Ectodermal cell (in vitro differentiated cells): ENCODE results near the gene POLN.

ENCODE experiments used
- H3K27ac ChIP-seq: 2 replicates; pipeline ENCODE4 v1.7.0; 2013; ENCODE audit warnings: mild to moderate bottlenecking, low read depth, low read length; ENCODE audit not compliant: insufficient read depth, poor library complexity, severe bottlenecking
- H3K27me3 ChIP-seq: 2 replicates; pipeline ENCODE4 v1.7.0; 2013; ENCODE audit warnings: mild to moderate bottlenecking, low read length; ENCODE audit not compliant: insufficient read depth, control insufficient read depth, poor library complexity, severe bottlenecking
- H3K36me3 ChIP-seq: one replicate; pipeline ENCODE4 v1.7.0; 2013; ENCODE audit warnings: low read length; ENCODE audit not compliant: control insufficient read depth, insufficient read depth
- H3K4me1 ChIP-seq: one replicate; pipeline ENCODE4 v1.7.0; 2013; ENCODE audit warnings: low read length; ENCODE audit not compliant: control insufficient read depth, insufficient read depth
- H3K4me3 ChIP-seq: 2 replicates; pipeline ENCODE4 v1.7.0; 2013; ENCODE audit warnings: low read depth, low read length, control low read depth; ENCODE audit not compliant: insufficient read depth
- H3K9me3 ChIP-seq: 2 replicates; pipeline ENCODE4 v1.7.0; 2013; ENCODE audit warnings: mild to moderate bottlenecking, low read length, moderate library complexity; ENCODE audit not compliant: control insufficient read depth
- WGBS, 2 experiments: methylation state at CpG; one replicate each; pipeline ENCODE4 v1.1.7; 2013; ENCODE audit warnings: missing lambda C conversion rate in 2 of 2; 5-methylcytosine and 5-hydroxymethylcytosine counted together

The POLN gene

DNA sequence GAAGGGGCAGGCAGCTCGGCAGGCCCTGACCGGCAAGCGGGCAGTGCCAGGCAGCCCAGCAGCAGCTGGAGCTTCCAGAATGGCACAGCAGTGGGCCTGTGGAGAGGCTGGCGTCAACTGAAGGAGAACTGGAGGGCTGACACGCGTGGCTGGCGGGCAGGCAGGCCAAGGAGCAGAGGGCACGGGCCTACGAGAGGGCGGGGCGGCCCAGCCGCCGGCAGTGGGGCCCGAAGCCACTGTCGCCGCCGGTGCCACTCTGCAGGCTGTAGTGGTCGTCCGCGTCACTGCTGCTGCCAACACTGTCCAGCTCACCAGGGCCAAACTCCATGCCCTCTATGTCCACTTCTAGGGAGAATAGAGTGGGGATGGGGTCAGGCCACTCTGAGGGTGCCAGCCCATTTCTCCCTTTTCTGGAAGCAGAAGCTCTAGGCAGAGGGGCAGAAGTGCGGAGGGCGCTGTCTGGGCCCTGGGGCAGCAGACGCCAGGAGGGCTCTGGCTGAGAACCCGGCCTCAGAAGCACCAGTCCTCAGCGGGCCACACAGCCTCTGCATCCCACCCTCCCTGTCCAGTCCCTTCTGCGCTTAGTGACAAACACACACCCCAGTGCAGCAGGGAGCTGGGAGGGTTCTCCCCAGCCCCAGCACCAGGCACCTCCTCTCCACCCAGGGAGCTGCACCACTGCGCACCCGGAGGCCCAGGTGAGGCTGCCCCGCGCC lies 8.6 kb upstream of the POLN start:
- Histone ChIP-seq H3K4me3 (no peak overlapping the region), H3K4me1 (no peaks in the 10 kb centered on the region), H3K9me3 (no peaks in the 10 kb centered on the region), H3K27me3 (no peaks in the 10 kb centered on the region), H3K36me3 (peaks cover 5% of the 10 kb centered on the region), H3K27ac (no peak overlapping the region)
- 94 to 95% methylated on average over 30 of the region's 30 CpGs for WGBS, 2 experiments

DNA sequence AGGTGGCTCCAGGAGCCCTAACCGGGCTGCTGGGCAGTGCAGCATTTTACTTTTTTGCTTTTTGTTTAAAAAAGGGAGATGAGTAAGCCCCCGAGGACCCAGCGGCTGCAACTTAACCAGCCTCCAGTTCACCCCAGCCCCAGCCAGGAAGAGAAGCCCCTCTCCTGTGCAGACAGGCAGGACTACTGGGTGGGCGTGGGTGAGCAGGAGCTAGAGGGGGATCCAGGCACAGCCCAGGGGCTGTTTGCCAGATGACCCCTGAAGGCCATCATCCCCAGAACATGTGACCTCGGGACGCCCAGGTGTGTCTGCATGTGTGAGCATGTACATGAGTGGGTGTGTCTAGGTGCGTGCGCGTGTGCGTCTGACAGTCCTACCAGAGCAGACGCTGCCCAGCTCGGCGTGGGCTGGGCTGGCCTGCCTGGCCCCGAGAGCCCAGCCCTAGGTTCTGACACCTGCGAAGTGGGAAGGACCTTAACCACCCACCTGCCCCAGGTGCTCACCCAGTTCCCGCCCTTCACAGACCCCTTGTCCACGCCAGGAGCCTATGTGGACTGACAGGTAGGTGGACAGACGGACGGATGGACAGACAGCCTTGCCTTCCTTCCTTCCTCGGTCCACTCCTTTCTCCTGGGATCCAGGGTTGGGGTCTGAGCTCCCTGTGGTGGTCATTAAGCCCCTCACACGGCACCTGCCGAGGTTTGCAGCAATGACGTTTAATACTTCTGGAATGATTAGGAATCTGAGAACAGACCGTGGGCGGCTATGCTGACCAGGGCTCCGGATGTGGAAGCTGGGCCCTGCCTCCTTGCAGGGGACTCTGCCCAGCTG lies 7.8 kb upstream of the POLN start:
- Histone ChIP-seq H3K36me3 (peaks cover 5% of the 10 kb centered on the region), H3K4me1 (no peaks in the 10 kb centered on the region), H3K4me3 (no peak overlapping the region), H3K27me3 (no peaks in the 10 kb centered on the region), H3K27ac (no peak overlapping the region), H3K9me3 (no peaks in the 10 kb centered on the region)
- WGBS, 2 experiments = 95 to 96% methylated on average over 26 of the region's 26 CpGs

DNA sequence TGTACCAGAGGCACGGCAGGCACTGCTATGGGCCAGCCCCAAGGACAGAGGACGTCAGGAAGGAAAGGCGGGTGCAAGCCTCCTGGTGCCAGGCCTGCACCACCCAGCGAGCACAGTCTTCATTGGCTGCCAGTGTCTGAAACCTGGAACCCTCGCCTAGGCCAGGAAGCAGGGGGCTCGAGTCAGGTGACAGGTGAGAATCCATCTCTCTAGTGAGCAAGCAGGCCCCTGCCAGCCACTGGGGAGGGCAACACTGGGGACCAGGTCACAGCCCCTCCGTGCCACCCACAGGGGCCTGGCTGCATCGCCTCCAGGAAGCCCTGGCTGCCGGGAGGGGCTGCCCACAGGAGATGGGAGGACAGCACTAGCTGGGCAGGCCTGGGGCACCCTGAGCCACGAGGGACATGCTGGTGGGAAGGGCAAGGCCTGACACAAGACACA lies 6.9 kb upstream of the POLN start:
- no peaks in the 10 kb centered on the region for H3K4me1 ChIP-seq
- H3K27me3 ChIP-seq = no peaks in the 10 kb centered on the region
- H3K36me3 ChIP-seq = peaks cover 5% of the 10 kb centered on the region
- no peak overlapping the region for H3K4me3 ChIP-seq
- no peak overlapping the region for H3K27ac ChIP-seq
- no peaks in the 10 kb centered on the region for H3K9me3 ChIP-seq
- WGBS, 2 experiments = 92 to 95% methylated on average over 10 of the region's 10 CpGs

DNA sequence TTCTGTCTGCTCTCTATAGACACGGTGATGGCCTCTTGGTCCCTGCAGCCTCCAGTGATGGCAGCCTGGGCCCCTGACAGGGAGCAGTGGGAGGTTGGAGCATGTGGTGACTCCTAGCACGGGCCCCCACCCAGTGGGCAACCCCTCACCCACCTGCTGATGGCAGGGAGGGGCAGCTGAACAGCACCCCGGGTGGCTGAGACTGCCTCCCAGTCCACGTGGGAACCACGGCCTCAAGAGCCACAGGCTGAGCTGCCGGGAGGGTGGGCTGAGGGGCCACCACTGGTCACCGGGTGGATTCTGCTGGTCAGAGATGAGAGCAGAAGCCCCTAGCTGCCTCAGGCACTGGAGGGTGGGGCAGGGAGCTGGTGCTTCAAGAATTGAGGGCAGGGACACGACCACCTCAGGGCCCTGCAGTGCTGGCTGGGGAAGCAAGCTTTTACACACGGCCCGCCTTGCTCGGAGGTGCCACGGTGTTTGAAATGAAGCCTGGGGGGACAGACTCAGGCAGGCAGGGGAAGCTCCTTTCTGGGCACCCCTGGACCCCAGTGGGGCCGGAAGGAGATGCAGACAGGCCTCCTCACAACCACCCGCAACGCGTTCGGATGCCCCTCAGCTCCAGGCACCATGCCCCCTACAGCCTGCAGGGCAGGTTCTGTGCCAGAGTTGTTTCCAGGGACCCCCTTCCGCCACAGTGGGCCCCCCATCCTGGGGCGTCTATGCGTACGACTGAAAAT lies 6.3 kb upstream of the POLN start:
- Histone ChIP-seq H3K4me3 (no peak overlapping the region), H3K36me3 (peaks cover 5% of the 10 kb centered on the region), H3K27me3 (no peaks in the 10 kb centered on the region), H3K27ac (no peak overlapping the region), H3K9me3 (no peaks in the 10 kb centered on the region), H3K4me1 (no peaks in the 10 kb centered on the region)
- WGBS, 2 experiments = 93 to 94% methylated on average over 21 of the region's 21 CpGs

DNA sequence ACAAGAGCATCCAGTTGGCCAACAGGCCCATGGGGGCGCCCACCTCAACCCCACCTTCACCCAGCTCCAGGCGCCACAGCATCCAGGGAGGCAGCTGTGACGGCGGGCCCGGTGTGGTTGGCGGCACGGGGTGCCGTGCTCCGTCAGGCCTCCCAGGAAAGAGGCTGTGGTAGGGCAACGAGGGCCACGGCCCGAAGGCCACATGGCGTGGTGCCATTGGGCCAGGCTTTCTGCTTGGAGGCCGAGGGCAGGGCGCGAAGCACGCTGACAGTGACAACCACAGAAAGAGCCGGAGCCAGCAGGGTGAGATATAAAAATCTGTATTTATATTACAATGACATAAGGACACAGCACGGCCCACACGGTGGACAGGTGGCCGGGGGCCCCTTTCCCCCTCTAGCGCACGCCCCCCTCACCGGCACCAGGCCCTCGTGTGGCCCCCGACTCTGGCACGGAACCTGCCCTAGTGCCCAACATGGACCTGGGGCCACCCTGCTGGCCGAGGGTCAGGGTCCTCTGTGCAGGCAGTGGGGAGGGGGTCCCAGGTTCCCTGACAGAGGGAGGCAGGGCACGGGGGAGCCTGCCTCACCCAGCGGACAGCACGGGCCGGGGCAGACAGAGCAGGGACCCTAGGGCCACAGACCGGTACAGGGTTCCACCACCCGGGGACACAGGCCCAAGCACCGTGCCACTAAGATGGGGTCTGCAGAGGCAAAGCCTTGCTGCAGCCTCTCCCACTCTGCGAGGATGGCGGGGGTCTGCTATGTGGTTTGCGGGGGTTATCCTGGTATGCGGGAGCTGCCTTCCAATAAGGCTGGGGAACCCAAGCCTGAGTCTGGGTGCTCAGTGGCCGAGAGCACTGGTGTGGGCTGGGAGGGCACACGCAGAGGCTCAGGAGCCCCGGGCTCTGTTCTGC lies 5.5 kb upstream of the POLN start:
- H3K36me3 ChIP-seq = peaks cover 5% of the 10 kb centered on the region
- H3K9me3 ChIP-seq = no peaks in the 10 kb centered on the region
- no peaks in the 10 kb centered on the region for H3K4me1 ChIP-seq
- no peak overlapping the region for H3K4me3 ChIP-seq
- 94% methylated on average over 42 of the region's 42 CpGs for WGBS, 2 experiments
- no peaks in the 10 kb centered on the region for H3K27me3 ChIP-seq
- no peak overlapping the region for H3K27ac ChIP-seq

DNA sequence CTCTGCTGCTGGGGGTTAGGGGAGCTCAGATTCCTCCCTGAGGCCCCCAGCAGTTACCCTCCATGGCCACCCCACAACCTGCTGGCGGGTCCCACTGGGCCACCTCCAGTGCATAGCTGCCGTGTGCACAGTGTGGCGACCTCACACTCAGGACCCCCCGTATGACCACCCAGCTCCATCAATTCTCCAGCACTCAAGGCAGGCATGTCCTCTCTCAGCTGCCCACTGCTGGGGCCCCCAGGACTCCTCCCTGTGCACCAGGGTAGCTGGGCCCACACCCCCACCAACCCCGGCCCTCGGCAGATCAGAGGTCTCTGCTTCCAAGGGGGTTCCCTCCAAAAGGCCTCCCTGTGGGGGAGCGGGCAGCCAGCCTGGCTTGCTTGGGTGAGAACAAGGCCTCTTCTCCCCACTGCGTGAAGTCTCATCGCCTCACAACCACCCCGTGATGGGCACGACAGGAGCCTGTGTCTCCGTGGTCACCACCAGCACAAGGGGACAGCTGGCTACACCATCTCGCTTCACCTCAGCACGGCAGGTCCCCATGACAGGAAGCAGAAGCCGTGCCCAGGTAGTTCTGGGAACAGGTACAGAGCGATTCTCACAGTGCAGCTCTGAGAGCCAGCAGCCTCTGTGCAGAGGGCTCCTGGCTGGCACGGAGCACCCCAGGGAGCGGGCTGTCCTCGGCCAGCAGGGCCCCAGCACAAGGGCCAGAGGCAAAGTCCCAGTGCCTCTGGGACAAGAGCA lies 4.6 kb upstream of the POLN start:
- Histone ChIP-seq H3K27ac (no peak overlapping the region), H3K4me3 (no peak overlapping the region), H3K9me3 (no peaks in the 10 kb centered on the region), H3K27me3 (no peaks in the 10 kb centered on the region), H3K4me1 (no peaks in the 10 kb centered on the region), H3K36me3 (peaks cover 5% of the 10 kb centered on the region)
- 94 to 95% methylated on average over 19 of the region's 19 CpGs for WGBS, 2 experiments

DNA sequence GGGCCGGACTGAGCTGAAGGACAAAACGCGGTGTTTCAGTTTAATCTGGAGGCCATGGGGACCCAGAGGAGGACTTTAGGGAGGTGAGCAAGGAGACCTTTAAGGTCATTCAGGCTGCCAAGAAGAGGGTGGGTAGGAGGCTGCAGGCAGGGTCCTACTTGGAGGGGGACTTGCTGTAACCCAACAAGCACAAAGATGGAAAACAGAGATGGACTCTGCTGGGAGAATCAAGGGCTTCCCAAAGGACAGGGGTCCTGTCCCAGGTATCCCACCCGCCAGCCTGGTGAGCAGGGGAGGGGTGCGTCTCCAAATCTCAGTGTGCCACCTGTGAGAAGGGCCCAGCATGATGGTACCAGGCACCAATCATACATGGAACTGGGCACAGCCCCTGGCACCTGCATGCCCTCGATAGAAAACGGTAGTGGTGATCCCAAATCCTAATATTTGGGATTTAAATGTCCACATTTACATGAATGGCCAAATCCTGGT lies 3.9 kb upstream of the POLN start:
- Histone ChIP-seq H3K4me1 (peaks cover 2% of the 10 kb centered on the region), H3K9me3 (no peaks in the 10 kb centered on the region), H3K4me3 (no peak overlapping the region), H3K27me3 (no peaks in the 10 kb centered on the region), H3K36me3 (peaks cover under 1% of the 10 kb centered on the region), H3K27ac (no peak overlapping the region)
- 93 to 94% methylated on average over 7 of the region's 7 CpGs for WGBS, 2 experiments

DNA sequence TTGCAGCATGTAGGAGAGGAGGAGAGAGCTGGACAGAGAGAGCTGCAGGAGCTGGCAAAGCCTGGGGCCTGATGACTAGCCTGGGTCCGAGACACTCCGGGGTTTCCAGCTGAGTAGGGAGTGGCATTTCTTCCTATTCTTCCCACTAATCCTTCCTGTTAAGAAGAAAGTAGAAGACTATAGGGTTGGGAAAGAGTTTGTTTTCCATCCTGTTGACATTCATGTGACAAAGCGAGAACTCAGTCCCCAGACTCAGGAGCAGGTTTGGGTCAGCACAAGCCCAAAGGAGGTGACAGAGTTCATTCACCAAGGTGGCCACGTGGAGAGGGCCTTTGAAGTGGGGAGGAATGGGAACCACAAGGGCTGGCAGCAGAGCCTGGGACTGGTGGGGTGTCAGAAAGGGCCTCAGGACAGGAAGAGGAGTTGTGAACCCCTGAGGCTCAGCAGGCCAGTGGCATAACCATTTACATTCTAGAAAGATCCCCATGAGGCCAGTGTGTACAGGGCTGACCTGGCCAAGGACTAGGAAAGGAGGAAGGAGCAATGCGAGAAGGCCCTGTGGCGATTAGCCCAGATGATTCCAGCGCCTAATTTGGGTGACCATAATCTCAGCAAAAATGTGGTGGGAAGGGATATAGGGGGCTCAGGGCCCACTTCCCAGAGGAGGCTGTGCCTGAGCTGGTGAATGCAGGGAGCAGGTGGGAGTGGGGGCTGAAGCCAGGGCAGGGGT lies 3.3 kb upstream of the POLN start:
- H3K27me3 ChIP-seq = no peaks in the 10 kb centered on the region
- no peaks in the 10 kb centered on the region for H3K36me3 ChIP-seq
- WGBS, 2 experiments = 67 to 83% methylated on average over 5 to 7 of the region's 7 CpGs
- peaks cover 8% of the 10 kb centered on the region for H3K4me1 ChIP-seq
- H3K4me3 ChIP-seq = no peak overlapping the region
- H3K9me3 ChIP-seq = no peaks in the 10 kb centered on the region
- no peak overlapping the region for H3K27ac ChIP-seq
